HG02798 (cell line): ENCODE data around the gene TMEM80.
"Not testable (repeated sequence)": the region's sequence is repeated elsewhere in the genome, so short reads cannot be mapped to it uniquely, and the experiment has no call there.

ENCODE experiments used
- ATAC-seq: cut with Tn5 transposase; IDR thresholded peaks from one replicate; pipeline ENCODE4 v1.9.1; 2021; ENCODE audit warnings: mild to moderate bottlenecking; ENCODE audit not compliant: unreplicated experiment, poor library complexity

Gene TMEM80

GRCh38 chr11:737899-738298 lies 42.3 kb downstream of the TMEM80 start:
- ATAC-seq, result not testable (repeated sequence)

DNA sequence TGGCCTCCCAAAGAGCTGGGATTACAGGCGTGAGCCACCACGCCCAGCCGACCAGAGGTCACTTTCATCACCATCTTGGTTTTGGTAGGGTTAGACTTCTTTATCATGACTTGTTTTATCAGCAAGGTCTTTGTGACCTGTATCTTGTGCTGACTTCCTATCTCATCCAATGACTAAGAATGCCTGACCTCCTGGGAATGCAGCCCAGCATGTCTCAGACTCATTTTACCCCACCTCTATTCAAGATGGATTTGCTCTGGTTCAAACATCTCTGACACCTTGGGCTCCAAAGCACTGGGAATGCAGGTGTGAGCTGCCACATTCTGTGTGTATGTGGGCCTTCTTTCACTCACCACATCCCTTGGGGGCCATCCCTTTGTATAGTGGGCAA lies 46.5 kb downstream of the TMEM80 start:
- no peak for ATAC-seq

DNA sequence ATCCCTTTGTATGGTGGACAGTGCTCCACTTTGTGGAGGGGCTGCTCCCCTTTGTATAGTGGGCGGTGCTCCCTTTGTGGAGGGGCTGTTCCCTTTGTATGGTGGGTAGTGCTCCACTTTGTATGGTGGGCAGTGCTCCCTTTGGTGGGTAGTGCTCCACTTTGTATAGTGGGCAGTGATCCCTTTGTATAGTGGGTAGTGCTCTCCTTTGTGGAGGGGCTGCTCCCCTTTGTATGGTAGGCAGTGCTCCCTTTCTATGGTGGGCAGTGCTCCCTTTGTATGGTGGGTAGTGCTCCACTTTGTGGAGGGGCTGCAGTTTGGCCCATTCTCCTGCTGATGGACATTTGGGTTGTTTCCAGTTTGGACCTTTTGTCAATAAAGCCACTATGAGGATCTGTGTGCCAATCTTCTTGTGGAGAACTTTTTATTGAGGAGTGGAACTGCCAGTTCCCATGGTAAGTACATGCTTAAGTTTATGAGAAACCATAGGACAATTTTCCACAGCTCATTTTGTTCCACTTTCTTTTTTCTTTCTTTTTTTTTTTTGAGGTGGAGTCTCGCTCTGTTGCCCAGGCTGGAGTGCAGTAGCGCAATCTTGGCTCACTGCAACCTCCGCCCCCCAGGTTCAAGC lies 47.1 kb downstream of the TMEM80 start:
- no peak for ATAC-seq

- ATAC-seq, result no peak
Observed at GRCh38 chr11:745428-745827, 49.8 kb downstream of the TMEM80 start.

GRCh38 chr11:746289-747157 lies 50.9 kb downstream of the TMEM80 start:
- ATAC-seq, result peak; percentile 41

GRCh38 chr11:747158-748006 lies 51.8 kb downstream of the TMEM80 start, which contains the start of gene TALDO1:
TSS of gene TALDO1 (plus strand) at chr11:747464. CDS start at chr11:747482, 18 bp downstream.
- peak; percentile 92 for ATAC-seq

GRCh38 chr11:748007-748359 lies 52.4 kb downstream of the TMEM80 start:
- ATAC-seq, result peak; percentile 14

- no peak for ATAC-seq
Observed at GRCh38 chr11:749731-750130, 54.1 kb downstream of the TMEM80 start.
